SKM-1 (cell line): Measurements from ENCODE around the gene PLXND1.
"Not testable (repeated sequence)": the region's sequence is repeated elsewhere in the genome, so short reads cannot be mapped to it uniquely, and the experiment has no call there.

Experiments used
- DNase-seq: peaks from one replicate; lab custom pipeline; 2025; ENCODE audit not compliant: unreplicated experiment; lab: John Stamatoyannopoulos, UW

PLXND1 gene

DNA sequence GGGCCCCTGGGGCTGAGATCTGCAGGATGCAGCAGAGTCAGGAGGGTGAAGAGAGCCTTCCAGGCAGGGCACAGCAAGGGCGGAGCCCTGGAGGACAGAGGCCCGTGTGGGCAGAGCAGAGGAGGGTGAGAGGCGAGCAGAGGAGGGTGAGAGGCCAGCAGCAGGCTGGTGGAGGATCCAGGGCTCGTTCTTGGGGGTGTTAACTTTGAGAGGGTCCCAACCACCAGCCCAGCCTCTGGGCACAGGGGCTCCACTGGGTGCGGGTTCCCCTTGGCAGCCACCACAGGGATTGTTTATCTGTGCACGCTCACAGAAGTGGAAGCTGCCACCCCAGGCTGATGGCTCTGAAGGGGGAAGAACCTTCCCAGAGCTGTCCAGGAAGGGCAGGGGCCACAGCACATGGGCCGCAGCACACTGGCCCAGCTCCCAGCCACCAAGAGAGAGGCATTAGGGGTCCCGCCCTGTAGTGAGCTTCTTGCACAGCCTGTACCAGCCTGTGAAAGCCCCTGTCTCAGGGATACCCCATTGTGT lies 9.3 kb upstream of the PLXND1 start:
- DNase-seq, result no peak

DNA sequence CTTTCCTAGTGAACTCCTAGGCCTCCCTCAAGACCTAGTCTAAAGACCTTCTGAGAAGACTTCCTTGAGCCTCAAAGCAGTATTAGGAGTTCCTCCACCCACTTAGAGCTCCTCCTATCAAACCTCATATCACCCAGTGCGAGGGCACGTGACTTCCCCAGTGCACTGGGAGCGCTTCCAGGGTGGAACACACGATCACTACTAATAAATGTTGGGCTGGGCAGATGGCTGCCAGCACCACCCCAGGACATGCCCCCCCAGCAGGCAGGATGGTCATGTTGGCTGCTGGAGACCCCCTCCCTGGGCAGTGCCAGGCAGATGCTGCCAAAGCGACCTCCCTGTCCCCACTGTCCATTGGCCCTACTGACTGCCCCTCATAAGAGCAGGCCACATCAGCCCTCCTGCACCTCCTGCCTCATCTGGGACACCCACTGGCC lies 8.5 kb upstream of the PLXND1 start:
- no peak for DNase-seq

DNA sequence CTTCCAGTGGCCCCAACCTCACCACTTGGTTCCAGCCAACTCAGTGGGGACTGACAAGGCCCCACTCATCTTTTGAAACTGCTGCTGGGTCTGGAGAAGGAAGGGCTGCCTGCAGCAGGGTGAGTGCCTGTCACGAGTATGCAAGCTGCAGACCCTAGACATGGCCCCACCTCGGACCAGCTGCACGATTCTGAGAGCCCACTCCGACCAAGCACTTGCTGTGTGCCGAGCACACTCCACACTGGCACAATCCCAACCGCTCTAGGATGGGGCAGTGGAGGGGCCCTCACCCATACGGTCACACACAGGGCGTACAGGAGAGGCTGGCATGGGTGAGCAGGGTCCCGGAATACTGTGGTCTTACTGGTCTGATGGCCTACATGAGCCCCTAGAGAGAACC lies 8.0 kb upstream of the PLXND1 start:
- no peak for DNase-seq

DNA sequence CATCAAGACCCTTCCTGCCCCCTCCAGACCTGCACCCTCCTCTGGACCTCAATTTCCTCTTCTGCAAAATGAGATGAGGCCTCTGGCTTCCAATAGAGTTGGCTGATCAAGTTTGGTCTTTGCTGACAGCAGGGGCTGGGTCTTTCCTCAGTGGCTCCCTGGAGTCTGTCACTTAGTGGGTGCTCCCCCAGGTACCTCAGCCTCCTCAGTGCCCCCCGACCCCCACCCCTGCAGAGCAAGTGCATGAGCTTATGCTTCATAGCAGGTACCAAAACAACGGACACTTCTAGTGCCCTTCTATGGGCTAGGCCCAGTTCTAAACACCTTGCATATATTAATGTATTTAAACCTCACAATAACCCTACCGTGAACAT lies 6.9 kb upstream of the PLXND1 start:
- no peak for DNase-seq

DNA sequence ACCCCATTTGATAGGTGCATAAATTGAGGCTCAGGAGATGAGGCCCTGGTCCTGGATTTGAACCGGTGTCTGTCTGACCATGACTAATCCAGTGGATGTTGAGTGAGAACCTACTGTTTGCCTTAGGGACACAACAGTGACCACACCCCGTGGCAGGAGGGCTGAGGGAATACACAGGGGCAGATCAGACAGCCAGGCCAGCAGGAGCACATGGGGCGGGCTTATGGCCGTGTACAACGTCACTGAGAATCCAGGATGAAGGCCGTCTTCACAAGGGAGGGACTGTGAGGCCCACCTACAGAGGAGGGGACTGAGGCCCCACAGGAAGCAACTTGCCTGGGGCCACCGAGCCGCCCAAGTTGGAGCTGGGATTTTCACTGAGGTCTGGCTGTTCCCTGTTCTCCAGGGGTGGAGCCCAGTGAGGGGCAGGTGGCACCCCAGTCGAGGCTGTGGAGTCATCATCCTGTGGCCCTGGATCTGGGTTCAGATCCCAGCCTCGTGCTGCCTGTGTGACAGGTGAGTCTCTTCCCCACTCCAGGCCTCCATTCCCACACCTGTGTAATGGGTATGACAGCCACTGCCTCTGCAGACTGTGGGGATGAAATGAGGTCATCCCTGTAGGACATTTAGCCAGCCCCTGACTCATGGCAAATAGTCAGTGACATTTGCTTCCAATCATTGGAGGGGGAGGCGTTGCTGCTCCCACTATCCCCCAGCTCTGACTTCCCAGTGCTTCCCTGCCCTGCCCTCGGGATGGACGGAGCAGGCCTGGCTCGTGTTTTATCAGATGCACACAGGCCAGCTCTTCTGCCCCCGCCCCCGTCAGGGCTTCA lies 6.3 kb upstream of the PLXND1 start:
- DNase-seq, result no peak

DNA sequence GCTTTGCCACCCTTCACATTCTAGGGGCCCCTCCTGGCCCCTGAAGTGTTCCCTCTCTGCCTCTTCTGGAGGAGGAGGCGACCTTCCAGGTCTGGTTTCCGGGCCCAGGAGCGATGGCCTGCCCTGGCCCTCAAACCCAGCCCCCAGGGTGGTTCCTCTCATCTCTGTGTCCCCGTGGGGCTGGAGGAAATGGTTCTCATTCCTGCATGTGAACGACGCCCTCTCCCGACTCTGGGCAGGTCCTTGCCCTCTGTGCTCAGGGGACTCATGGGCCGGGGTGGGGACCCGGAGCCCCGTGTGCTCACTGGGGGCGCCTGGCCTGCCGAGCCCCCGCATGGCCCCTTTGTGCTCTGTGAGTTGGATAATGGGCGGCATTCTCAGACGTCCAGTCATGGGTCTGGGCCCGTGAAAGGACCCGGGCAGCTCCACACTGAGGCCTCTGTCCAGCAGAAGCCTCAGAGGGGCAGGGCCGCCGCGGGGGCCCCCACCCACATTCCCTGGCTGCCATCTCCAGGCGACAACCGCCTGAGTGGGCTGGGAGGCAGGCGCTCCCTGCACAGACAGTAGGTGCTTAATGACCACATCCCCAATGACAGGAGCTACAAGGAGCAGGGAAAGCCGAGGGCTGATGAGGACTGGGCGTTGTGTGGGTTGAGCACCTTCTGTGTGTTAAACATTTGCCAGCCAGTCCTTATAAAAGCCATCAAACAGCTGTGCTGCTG lies 5.5 kb upstream of the PLXND1 start:
- DNase-seq, result no peak

DNA sequence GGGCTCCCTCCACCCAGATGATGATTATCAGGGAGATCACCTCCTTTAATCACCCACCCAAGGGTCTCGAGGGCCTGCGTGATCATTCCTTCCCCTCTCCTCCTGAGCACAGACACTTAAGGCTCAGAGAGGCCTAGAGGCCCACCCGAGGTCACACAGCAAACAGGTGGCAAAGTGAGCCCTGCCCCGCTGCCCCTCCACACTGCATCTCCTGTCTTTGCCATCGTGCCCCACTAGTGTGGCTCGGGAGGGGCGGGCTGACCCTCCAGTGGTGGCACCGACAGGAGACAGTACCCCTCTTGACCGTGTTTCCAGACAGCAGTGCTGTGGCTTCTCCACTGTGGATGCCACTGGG lies 4.9 kb upstream of the PLXND1 start:
- no peak for DNase-seq

DNA sequence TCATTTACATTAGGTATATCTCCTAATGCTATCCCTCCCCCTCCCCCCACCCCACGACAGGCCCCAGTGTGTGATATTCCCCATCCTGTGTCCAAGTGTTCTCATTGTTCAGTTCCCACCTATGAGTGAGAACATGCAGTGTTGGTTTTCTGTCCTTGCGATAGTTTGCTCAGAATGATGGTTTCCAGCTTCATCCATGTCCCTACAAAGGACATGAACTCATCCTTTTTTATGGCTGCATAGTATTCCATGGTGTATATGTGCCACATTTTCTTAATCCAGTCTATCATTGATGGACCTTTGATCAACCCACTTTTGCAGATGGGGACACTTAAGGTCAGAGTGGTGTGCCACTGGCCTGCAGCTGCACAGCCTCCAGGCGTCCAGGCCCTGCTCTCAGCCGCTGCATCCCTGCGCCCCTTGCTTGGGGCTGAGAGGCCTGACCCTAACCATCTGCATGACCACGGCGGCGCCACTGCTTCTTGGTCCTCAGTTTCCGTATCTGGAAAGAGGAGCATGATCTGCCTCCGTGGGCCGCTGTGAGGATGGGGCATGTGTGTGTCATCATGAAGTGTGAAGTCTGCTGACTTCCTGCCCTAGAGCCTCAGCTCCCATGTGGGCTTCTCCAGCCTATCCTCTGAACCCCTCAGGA lies 4.4 kb upstream of the PLXND1 start:
- not testable (repeated sequence) for DNase-seq

DNA sequence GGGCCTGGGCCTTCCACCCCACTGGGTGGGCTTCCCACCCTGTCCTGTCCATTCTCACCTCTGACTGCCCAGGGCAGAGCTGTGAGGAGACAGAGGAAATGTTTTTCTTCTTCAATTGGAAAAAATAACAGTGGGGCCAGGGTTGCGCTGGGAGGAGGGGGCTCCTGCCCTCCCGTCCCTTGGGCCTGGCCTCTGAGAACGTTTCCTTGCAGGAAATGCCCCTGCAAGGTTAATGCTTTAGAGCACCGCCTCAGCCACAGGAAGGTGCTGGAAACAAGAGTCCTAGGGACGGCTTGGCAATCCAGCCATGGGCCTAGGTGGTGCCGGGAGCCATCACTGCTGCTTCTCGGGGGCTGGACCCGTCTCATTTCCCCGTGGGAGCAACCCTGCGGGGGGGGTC lies 3.8 kb upstream of the PLXND1 start:
- no peak for DNase-seq

DNA sequence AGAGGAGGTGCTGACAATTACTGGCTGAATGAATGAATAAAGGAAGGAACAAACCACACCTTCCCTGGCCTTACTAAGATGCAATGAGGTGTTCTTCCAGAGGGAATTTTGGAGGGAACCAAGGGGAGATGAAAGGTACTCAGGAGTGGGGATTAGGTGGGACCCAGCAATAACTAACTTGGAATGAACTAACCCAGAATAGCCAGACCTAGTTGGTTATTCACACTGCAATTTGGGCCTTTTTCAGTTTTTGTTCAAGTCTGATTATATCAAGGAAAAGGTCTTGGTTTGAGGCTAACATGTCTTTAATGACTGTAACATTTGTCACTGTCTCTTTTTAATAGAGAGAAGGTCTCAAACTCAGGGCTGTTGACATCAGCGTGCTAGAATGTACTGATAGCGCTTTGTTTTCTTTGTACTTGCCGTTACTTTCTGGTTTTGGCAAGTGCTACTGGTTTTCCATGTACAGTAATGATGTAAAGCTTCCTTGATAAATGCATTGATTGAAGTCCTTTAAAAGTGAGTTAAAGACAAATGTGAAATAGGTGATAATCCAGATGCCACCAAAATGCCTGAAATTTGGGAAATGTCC lies 3.2 kb upstream of the PLXND1 start:
- DNase-seq, result no peak

DNA sequence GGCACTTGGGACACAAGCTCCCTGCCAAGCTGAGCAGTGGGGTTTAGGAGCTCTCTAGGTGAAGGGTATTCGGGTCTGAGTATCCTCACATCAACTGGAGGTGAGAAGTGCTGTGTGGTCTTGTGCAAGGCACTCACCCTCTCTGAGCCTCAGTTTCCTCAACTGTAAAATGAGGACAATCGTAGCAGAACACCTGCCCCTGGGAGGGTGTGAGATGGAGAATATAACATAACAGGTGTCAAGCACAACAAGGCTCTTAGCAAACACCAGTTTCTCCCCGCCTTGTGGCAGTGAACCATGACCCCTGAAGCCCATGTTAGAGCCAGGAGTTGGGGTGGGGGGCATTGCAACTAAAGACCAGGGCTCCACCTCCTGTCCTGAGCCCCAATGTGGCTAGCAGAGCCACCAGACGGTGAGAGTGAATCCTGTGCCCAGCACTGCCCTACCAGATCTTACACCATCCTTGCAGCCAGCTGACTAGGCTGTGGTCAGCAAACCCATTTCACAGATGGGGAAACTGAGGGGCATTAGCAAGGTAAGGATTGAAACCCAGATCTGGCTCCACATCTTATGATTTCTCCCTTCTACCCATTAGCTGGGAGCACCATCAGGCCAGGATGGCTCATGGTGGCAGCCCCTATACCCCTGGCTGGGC lies 2.6 kb upstream of the PLXND1 start:
- no peak for DNase-seq

DNA sequence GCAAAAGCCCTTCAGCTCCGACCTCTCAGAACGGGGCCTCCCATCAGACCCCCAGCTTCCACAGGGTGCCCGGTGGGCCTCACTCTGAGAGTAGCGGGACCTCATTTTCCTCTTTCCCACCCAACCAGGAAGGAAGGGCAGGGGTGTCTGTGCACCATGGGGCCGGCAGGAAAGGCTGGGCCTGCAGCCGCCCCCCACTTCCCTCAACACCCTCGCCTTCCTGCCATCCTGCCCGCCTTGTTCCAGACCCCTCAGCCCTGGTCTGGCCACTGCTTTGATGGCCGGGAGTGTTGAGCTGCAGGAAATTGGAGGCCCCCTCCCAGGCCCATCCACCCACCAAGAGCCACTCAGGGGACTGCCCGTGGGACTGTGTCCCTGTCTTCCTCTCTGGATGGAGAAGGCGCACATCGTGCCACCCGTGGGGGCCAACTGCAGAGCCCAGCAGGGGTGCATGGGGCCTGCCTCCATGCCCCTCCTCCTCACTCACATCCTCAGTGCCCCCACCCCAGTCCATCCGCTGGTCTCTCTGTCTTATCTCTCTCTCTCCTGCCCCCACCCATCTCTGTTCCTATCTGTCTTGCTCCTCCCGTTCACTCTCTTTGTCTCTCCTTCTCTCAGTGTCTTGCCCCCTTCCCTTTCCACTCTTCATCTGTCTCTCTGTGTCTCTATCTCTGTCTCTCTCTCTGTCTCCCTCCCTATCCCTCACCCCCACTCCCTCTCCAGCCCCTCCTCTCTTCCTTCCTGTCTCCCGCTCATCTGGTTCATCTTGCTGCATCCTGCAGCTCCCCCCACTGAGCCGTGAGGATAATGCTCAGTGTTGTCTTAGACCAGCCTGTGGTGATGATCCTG lies 1.8 kb upstream of the PLXND1 start:
- no peak for DNase-seq

DNA sequence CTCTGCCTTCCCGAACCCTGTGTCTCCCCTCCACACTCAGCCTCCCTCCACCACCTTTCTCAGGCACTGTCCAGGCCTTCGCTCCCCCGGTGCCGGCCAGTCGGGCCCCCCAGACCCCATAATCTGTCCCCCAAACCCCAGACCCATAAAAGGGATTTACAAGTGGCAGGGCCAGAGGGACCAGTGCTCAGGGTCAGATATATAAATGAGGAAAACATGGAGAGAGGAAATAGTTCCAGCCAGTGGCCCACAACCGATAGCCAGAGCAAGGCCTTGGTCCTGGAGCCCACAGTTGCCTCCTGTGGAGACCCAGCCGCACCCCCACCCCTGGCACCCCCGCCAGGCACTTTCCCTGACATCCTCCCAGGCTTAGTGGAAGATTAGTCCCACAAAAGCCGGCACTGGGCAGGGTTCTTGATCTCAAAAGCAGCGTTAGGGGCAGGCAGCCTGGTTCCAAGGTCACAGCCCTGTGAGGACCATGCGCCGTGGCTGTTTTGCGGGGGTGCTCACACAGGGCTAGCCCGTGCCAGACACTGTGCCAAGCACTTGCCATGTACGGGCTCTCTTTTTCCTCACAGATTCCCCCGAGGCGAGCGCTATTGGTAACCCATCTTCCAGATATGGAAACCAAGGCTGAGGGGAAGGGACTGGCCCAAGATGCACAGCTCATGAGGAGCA lies 1.1 kb upstream of the PLXND1 start:
- no peak for DNase-seq

DNA sequence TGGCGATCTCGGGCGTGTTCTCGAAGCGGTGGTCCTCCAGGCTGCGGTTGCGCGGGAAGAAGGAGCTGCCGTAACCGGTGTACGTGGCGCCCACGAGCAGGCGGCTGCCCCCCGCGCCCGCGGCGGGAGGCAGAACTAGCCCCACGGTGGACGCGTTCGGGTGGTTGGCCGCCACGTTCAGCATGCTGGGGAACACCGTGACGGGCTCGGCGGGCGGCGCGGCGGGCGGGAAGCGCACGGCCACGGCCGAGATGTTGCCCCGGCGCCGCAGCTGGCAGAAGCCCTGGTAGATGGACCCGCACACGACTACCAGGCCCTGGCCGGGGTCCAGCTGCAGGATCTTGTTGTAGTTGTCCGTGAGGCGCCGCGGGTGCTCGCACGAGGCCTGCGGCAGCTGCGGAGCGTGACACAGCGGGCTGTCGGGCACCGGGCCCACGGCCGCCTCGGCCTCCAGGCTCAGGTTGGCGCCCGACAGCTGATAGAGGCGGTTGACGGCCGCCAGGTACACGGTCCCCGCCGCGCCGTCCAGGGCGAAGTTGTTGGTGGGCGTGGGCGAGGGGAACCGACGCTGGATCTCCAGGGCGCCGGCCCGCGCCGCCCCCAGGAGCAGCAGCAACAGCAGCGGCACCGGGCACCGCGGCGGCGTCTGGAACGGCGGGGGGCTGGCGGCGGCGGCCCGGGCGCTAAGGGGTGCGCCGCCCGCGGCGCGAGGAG lies 397 bp downstream of the PLXND1 start:
- DNase-seq, result no peak

DNA sequence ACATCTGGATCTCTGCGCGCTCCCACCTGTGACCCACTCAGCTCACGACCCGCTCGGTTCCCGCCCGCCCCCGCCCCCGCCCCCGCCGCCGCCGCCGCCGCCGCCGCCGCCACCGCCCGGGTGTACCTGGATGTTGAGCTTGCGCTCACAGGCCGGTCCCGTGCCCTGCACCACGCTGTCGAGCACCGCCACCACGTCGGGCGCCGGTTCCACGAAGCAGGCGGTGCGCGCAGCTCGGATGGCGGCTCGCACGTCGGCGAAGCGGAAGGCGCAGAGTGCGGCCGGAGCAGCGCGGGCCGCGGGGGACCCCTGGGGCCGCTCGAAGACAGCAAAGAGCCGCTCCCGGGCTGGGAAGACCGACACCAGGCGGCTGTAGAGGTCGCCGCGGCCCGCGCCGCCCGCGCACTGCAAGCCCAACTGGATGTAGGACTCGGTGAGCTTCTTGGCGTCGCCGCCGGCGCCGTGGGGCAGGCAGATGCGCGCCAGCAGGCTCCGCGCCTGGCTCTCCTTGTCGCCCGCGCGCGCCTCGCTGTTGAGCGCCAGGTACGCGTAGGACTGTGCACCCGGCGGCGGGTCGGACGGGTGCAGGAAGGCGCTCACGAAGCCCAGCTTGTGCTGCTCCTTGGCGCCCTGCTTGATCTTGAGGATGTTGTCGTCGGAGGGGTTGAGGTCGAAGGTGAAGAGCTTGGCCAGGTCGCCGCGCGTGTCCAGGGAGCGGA lies 1.1 kb downstream of the PLXND1 start:
- DNase-seq, result no peak

DNA sequence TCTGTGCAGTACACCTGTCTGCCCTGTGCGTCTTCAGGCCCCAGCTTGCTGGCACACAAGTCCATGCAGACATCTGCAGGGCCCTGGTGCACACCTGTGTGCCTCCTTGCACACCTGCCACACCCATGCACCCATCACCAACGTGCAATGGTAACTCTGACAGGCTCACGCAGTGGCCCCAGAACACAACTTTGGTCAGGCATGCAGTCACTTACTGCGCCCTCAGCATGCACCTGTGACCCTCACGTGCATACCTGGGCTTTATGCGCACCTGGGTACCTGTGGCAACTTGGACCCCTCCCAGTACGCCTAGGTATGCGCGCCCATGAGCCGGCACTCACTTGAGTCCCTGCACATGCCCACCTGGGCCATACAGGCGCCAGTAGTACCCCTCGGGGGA lies 1.7 kb downstream of the PLXND1 start:
- no peak for DNase-seq

DNA sequence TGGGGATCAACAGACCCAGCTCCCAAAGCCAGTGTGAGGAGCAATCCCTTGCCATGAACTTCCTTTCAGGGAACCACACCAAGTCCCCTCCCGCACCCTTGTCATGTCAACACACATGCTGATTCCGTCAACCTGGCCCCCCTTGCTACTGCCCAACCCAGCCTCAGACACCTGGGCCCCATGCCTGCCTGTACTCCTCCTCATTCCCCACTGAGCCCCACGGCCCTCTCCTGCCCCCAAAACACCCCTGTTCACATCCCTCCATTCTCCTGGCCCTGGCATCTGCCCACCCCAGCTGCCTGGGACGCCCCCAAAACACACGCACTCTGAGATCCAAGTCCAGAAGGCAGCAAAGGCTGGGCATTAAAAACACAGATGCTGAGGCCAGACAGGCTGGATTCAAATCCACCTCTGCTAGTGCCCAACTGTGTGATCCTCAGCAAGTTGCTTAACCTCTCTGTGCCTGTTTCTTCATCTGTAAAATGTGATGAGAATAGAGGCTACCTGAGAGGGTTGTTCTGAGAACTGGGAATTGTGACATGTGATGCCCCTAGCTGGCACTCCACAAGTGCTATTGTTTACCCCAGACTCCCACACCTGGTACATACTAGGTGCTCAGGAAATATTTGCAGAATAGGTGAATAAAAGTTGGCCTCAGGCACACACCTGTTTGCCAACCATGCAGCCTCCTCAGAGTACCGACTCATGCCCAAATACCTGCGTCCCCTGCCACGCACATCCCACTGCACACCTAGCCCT lies 2.3 kb downstream of the PLXND1 start:
- DNase-seq, result no peak

DNA sequence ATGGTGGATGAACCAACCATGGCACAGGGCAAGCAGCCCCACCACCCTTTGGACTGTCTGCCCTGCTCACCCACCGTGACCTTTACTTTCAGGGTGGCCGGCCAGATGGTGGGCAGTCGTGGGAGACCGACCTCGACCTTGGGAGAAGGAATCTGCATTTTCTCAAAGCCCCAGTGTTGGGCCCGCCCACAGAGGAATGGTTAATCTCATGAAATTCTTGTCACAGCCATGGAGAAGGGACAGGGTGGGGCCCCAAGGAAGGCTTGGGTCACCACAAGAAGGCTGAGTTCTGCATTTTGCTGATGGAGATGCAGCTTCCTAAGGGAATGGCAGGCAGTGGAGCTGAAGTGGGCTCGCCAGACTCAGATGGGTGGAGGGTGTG lies 2.9 kb downstream of the PLXND1 start:
- no peak for DNase-seq
